ENCODE results near the gene KNDC1.

The KNDC1 gene

DNA sequence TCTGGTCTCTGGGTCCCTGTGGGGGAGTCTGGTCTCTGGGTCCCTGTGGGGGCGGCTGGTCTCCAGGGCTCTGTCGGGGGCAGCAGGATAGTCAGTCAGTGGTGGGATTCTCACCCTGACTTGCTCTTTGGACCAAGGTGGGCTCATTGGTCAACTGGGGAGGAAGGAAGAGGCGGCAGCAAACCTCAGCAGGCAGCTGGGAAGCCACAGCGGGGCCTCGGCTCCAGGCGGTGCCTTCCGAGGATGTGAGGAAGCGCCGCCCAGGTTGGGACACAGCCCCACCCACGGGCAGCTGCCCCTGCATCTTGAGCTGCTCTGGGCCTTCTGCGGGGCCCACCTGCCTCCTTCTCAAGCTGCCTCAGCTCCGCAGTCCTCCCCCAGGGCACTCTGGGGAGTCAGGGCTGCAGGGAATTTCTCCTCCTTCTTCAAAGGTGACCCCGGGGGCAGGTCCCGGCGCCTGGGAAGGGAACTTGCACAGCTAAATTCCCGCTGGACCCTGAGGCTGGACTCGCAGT lies 20.4 kb upstream of the KNDC1 start:
- TF ChIP-seq CTCF (IDR thresholded peaks at IDR 0.05; ENCODE audit: insufficient read depth, low read length, poor library complexity, severe bottlenecking) = no peak
- H3K27me3 ChIP-seq (replicated peaks; ENCODE audit: control insufficient read depth, insufficient read depth, low read length) = no peaks in the 10 kb centered on the region
- no peak overlapping the region for H3K4me3 ChIP-seq (replicated peaks; ENCODE audit: low read depth, low read length)
- H3K36me3 ChIP-seq (ENCODE audit: control insufficient read depth, insufficient read depth, low read length) = no peaks in the 10 kb centered on the region
- DNase-seq (ENCODE audit: extremely low read depth, insufficient read length) = no peak

DNA sequence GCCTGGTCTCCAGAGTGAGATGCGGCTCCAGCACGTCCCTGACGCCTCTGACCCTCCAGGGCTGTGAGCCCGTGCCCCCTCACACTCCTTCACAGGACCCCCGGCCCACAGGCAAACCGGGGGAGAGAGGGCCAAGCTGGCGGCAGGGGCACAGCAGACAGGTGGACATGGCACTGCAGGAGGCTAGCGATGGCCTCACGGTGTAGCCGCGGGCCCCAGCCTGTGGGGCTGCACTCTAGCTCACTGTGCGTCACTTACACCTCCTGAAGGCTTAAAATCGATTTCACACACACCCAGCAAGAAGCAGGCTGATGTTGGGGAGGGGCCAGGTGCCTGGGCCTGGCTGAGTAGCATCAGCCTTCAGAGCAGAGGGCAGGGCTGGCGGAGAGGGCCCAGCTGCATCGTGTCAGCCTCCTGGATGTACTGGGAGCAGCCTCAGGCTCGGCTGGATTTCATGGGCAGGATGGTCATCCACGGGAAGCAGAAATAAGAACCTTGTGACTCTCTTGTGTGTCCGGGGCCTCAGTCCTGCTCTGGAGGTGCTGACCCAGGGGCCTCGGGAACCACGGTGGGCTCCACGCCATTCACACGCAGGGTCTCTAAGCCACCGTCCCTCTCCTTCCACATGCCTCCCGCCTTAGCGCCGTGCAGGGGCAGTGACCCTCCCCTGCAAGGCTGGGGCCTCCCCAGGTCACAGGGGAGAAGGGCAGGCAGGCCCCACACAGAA lies 19.4 kb upstream of the KNDC1 start:
- Histone ChIP-seq H3K27me3 (replicated peaks; ENCODE audit: control insufficient read depth, insufficient read depth, low read length) (no peaks in the 10 kb centered on the region), H3K4me3 (replicated peaks; ENCODE audit: low read depth, low read length) (no peak overlapping the region), H3K36me3 (ENCODE audit: control insufficient read depth, insufficient read depth, low read length) (no peaks in the 10 kb centered on the region)
- DNase-seq (ENCODE audit: extremely low read depth, insufficient read length) = no peak
- TF ChIP-seq CTCF (IDR thresholded peaks at IDR 0.05; ENCODE audit: insufficient read depth, low read length, poor library complexity, severe bottlenecking) = no peak

- no peak for DNase-seq (ENCODE audit: extremely low read depth, insufficient read length)
- H3K27me3 ChIP-seq (replicated peaks; ENCODE audit: control insufficient read depth, insufficient read depth, low read length) = no peaks in the 10 kb centered on the region
- no peak overlapping the region for H3K4me3 ChIP-seq (replicated peaks; ENCODE audit: low read depth, low read length)
- TF ChIP-seq CTCF (IDR thresholded peaks at IDR 0.05; ENCODE audit: insufficient read depth, low read length, poor library complexity, severe bottlenecking) = no peak
- no peaks in the 10 kb centered on the region for H3K36me3 ChIP-seq (ENCODE audit: control insufficient read depth, insufficient read depth, low read length)
Measured at GRCh38 chr10:133141144-133141957, 18.7 kb upstream of the KNDC1 start.

GRCh38 chr10:133141958-133142340 lies 18.1 kb upstream of the KNDC1 start:
- no peak for TF ChIP-seq CTCF (IDR thresholded peaks at IDR 0.05; ENCODE audit: insufficient read depth, low read length, poor library complexity, severe bottlenecking)
- no peak overlapping the region for H3K4me3 ChIP-seq (replicated peaks; ENCODE audit: low read depth, low read length)
- H3K27me3 ChIP-seq (replicated peaks; ENCODE audit: control insufficient read depth, insufficient read depth, low read length) = no peaks in the 10 kb centered on the region
- DNase-seq (ENCODE audit: extremely low read depth, insufficient read length) = no peak
- no peaks in the 10 kb centered on the region for H3K36me3 ChIP-seq (ENCODE audit: control insufficient read depth, insufficient read depth, low read length)

DNA sequence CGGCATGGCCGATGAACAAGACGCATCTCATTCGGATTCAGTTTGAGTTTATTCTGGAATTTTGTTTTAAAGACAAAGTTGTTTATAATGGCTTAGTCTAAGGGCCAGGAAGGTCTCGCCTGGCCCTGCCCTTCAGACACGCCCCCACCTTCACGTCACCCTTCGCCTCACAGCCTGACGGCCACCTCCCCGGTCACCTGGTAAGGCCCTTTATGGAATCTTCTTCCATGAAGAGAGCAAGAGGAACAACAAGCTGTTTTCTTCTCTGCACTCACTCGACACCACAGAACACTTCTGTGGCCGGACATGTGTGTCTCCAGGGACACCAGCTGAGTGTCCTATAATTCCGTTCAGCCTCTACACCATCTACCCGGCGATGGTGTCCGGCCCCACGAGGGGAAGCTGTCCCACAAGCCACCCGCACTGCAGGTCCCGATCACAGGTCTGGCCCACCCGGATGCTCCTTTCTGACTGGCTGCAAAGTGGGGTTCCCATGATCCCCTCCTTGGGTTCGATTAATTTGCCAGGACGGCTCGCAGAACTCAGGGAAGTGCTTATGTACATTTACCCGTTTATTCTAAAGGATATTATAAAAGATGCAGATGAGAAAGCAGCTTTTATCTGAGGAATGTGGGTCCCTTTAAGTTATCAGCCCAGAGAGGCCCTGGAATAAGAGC lies 17.4 kb upstream of the KNDC1 start:
- DNase-seq (ENCODE audit: extremely low read depth, insufficient read length) = no peak
- no peak for TF ChIP-seq CTCF (IDR thresholded peaks at IDR 0.05; ENCODE audit: insufficient read depth, low read length, poor library complexity, severe bottlenecking)
- Histone ChIP-seq H3K27me3 (replicated peaks; ENCODE audit: control insufficient read depth, insufficient read depth, low read length) (no peaks in the 10 kb centered on the region), H3K36me3 (ENCODE audit: control insufficient read depth, insufficient read depth, low read length) (no peaks in the 10 kb centered on the region), H3K4me3 (replicated peaks; ENCODE audit: low read depth, low read length) (no peak overlapping the region)
